GM19043 (cell line): ENCODE measurements around the gene GNA15.
"Not testable (repeated sequence)": the region's sequence is repeated elsewhere in the genome, so short reads cannot be mapped to it uniquely, and the experiment has no call there.

Source experiments
- ATAC-seq: cut with Tn5 transposase; IDR thresholded peaks from one replicate; pipeline ENCODE4 v1.9.1; 2021; ENCODE audit warnings: low read depth; ENCODE audit not compliant: unreplicated experiment

GNA15 gene, protein sequence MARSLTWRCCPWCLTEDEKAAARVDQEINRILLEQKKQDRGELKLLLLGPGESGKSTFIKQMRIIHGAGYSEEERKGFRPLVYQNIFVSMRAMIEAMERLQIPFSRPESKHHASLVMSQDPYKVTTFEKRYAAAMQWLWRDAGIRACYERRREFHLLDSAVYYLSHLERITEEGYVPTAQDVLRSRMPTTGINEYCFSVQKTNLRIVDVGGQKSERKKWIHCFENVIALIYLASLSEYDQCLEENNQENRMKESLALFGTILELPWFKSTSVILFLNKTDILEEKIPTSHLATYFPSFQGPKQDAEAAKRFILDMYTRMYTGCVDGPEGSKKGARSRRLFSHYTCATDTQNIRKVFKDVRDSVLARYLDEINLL

DNA sequence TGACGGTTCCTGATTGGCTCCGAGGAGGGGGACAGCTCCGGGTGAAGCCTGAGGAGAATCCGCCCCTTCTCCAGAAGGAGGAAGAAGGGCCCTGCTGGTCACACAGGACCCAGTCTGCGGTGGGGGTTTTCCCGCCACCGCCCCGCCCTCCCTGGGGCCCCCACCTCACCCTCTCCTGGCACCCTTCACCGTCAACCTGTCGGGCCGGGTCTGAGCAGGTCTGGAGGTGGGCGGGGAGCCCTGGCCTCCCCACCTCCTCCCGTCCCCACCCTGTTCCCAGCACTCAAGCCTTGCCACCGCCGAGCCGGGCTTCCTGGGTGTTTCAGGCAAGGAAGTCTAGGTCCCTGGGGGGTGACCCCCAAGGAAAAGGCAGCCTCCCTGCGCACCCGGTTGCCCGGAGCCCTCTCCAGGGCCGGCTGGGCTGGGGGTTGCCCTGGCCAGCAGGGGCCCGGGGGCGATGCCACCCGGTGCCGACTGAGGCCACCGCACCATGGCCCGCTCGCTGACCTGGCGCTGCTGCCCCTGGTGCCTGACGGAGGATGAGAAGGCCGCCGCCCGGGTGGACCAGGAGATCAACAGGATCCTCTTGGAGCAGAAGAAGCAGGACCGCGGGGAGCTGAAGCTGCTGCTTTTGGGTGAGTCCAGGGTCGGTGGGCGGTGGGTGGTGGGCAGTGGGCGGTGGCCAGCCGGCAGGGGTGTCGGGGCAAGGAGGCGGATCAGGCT is at the start of gene GNA15:
Gene GNA15, plus strand, starts transcription at position 73 of the 723 bp plus-strand sequence. Its CDS starts 418 bp downstream, at position 491.
- no peak for ATAC-seq

DNA sequence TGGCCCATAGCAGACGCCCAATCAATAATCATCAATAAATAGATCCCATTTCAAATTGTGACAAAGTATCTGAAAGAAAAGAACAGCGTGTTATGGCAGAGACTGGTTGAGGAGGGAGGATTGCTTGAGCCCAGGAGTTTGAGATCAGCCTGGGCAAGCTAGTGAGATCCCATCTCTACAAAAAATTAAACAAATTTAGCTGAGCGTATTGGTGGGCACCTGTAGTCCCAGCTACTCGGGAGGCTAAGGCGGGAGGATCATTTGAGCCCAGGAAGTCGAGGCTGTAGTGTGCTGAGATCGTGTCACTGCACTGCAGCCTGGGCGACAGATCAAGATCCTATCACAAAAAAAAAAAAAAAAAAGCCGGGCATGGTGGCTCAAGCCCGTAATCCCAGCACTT is 48.1 kb upstream of the GNA15 start:
- ATAC-seq = no peak

DNA sequence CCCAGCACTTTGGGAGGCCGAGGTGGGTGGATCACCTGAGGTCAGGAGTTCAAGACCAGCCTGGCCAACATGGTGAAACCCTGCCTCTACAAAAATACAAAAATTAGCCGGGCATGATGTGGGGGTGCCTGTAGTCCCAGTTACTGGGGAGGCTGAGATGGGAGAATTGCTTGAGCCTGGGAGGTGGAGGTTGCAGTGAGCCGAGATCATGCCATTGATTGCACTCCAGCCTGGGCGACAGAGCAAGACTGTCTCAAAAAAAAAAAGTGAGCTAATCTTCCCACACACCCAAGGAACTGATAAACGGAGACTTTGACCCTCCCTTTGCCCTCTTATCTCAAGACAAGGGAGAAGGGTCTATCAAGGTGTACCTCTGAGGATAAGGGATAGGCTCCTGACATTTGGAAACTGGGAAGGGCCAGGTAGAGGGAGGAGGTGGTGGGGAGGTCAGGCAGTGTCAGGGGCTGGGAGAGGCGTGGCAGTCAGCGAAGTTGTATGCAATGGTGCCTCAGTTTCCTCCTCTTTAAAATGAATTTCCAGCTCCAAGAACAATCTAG is 46.5 kb upstream of the GNA15 start:
- ATAC-seq = not testable (repeated sequence)

DNA sequence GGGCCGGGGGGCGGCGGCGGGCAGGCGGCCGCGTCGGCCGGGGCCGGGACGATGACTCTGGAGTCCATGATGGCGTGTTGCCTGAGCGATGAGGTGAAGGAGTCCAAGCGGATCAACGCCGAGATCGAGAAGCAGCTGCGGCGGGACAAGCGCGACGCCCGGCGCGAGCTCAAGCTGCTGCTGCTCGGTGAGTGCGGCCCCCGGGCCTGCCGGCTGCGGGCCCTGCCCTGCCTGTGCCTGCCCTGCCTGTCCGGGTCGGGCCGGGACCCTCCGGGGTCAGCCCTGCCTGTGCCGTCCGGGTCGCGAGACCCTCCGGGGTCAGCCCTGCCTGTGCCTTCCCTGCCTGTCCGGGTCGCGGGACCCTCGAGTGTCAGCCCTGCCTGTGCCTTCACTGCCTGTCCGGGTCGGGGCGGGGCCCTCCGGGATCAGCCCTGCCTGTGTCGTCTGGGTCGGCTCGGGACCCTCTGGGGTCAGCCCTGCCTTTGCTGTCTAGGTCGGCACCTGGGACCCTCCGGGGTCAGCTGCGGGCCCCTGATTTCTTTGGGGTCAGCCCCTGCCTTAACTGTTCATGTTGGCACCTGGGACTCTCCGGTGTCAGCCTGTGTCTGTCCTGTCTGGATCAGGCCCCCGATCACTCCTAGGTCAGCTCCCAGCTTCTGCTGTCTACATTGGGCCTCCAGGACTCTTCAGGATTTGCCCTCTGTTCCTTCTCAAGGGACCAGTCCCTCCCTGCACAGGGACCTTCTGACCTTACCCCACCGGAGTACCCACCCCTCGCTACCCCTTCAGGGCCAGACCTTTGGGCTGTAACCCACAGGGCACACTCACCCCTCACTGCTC is 41.0 kb upstream of the GNA15 start:
- ATAC-seq = no peak

DNA sequence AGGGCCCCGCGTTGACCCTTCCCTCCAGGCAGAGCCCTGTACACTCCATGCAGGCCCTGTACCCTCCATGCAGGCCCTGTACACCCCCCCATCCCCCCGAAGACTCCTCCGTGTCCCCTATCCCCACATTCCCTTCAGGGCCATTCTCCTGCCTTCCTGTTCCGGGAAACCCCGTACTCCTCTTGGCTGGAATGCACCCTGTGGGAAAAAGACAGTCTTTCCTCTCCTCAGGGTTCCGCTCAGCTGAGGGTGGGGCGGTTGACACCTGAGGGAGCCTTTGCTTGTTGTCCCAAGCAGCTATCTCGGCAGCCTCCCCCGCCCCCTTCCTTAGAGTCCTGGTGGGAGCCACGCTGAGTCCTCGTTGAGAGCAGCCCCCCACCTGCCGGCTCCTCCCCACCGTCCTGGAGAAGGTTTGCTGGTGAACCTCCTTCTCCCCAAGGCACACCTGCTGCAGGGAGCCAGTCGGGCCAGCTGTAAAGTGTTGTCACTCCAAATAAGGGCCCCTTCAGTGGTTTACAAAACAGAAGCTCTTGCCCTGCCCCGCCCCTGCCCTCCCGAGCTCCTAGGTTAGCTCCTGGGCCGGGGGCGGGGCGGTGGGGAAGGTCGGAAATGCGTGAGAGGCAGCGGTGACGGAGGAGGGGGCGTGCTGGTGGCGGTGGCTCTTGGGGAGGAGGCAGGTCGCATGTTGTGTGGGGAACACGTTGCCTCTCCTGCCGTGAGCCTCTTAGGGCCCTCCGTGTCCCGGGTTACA is 40.2 kb upstream of the GNA15 start:
- no peak for ATAC-seq

DNA sequence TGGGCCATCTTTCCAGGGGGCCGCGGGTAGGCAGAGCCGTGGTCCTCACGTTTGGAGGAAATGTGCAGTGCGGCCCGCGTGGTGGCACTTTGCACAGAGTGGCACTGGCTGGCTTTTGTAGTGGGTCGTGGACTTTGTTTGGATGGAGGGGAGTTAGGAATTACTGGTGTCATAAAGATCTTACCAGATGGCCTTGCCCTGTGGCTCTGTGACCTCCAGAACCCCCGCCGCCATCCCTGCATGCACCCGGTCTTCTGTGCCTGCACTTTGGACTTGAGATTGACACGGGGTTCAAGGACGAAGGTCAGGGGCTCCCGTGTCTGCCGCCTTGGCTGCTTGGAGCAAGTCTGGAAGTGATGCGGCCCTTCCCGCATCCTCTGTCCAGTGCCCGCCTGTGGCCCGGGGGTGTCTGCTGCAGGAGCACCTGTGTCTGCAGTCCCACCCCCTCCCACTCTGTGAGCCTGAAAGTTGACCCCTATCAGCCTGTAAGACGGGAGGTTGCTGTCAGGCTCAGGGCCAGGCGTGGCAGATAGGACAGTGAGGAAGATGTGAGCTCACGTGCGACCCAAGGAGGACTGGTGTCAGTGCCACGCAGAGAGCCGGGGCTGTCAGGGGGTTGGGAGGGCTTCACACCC is 39.4 kb upstream of the GNA15 start:
- ATAC-seq = no peak

DNA sequence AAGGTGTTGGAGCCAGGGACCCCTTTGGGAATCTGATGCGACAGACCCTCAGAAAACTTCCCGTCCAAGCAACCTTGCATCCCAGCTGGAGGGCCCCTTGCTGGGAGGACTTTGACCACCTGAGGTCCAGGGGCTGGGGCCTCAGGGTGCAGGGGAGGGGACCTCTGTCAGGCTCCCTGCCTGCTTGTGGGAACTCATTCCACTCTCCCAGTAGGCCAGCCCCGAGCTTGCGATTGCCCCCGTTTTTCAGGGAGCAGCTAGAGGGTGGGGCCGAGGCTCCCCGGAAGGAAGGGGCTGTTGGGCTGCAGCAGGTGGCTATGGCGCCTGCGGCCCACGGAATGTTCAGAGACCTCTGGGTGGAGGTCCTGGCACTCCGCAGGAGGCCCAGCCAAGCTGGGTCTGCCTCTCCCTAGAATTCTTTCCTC is 38.9 kb upstream of the GNA15 start:
- ATAC-seq = no peak

DNA sequence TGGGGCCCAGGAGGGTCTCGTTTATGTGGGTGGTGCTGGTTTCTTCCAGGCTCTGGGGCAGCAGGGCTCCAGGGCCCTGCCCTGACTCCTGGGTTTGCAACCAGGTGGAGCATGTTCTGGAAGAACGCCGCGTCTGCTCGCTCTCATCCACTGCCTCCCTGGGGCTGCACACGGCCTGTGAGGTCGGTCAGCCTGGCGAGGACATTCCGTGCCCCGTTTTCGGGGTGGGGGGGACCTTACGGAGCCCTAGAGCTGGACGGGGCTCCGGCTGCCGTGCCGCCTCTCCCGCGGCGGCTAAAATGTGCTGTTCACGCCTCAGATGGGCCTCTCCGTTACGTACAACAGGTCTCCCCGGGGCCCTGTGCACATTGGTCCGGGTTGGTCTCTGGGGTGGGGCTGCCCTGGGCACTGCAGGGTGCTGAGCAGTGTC is 38.4 kb upstream of the GNA15 start:
- ATAC-seq = no peak

DNA sequence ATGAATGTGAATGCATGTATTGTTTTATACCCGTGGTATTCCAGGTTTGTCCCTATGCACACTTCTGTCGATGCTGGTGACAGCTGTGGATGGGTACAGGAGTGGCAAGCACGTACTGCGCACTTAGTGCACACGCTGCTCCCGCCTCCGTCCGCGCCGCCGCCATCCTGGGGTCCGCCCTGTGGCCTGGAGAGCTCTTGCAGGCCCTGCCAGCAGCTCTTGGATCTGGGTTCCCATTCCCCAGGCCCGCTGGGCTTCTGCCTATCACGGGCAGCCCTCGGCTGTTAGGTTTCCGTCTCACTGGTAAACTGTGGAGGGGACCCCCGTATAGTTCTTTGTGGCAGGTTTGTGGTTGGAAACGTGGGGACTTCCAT is 37.7 kb upstream of the GNA15 start:
- ATAC-seq = no peak

DNA sequence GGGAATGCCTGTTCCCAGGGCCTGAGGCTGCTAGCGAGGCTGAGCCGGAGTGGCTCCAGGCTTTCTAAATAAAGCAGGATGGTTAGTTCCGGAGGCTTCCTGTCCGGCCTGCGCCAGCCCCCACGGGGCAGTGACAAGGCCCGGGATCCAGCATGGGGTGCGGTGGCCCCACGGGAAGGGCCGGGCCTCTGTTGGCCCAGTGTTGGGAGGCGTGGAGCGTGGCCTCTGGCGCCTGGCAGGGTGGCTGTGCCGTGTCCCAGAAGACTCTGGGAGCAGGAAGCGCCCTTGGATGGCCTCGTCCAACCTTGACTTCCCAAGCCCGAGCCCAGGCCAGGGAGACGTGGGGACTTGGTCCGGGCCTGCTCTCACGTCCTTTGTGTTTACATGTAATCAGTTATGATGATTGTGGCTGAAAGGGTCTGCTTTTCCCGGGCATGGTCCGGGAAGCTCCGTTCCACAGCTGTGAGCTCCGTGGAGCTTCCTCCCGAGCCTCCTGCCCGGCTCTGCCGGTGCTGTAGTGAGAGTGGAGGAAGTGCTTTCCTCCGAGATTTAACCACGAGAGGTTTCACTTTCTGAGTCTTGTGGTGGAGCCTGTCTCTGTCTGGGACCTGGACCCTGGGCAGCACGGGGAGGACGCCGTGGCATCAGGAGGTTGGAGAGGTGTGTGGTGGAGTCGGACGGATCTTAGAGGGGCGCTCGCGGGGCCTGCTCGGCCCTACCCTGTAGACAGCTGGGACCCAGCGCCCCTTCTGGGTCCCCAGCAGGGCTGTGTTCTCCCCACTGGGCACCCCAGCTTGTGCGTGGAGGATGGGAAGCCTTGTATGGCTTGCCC is 37.1 kb upstream of the GNA15 start:
- ATAC-seq = no peak

DNA sequence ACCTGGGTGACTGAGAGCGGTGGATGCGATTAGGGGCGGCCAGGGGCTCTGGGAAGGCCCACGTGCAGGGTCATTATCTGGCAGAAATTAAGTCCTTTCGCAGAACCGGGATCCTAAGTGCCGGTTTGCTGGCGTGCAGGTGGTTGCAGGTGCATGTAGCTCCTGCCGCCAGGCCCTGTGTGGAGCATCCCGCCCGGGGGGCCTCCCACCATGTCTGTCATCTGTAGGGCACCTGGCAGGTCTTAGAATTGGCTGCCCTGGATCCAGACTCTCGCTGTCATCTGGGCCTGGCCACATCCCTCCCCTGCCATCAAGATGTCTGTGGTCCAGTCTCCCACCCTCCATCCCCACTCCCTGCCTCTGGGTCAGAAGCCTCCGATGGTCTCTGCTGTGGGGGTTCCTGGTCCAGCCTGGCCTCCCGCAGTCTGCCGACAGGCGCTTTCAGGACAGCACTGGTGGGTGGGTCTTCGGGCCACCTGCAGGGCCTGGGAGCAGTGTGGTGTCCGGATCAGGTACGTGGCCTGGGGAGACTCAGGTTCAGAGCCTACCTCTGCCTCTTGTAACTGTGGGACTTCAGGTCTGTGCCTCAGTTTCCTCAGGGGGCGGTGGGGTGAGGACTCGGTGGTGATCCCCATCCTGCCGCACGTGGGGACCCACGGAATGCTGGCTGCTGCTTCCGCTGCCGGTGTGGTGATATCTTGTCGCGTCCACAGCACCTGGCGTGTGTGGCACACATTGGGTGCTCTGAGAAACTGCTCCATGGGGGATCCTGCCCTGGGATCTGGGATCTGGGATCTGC is 36.3 kb upstream of the GNA15 start:
- no peak for ATAC-seq

DNA sequence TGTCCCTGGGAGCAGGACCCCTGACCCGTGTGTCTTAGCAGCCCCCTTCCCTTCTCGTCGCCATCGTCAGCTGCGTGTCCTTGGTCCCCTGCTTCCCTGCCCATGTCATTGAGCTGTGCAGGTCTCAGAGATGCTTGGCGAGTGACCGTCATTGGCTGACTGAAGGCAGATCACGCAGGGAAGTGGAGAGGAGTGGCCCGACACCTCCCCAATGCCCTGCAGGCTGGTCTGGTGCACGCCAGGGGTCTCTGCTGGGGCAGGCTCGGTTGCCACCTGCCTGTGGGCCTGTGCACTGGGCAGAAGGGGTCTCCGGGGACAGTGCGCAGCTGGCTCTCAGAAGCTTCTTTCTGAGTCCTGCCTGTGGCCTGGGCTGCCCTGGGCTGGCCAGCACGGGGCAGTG is 35.5 kb upstream of the GNA15 start:
- no peak for ATAC-seq

DNA sequence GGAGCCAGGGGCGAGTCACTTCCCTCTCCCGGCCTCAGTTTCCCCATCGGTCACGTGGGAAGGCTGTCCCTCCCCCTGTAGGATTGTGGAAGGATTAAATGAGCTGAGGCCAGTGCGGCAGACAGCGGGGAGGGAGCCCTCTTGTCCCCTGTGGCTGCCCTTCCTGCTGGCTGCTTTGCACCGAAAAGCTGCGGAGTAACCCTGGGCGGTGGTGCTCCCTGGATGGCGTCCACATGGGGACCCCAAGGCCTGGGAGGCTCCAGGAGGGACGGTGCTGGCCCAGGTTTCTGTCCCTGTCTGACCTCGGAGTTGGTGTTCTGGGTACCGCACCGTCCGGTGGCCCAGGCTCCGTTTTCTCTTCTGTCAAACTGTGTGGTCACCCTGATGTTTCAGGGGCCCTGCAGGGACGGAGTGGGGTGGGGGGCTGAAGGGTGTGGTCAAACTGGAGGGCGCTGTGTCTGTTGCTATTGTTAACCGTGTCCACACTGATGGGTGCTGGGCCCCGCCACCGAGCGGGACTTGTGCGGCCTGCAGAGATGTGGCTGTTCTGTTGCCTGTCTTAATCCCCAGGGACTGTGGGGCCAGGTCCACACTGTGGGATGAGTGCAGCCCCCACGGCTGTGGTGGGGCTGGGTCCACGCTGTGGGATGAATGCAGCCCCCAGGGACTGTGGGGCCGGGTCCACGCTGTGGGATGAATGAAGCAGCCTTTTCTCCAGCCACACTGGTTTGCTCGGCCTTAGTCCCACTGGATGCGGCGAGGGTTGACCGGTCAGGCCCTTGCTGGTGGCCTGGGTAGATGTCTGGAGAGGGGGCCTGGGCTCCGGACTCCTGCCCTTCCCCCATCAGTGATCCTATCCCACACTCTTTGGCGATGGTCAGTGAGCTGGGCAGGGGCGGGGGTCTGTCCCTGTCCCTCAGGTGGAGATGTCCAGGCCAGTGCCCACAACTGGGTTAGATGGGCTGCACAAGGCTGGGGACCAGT is 34.8 kb upstream of the GNA15 start:
- ATAC-seq = no peak

DNA sequence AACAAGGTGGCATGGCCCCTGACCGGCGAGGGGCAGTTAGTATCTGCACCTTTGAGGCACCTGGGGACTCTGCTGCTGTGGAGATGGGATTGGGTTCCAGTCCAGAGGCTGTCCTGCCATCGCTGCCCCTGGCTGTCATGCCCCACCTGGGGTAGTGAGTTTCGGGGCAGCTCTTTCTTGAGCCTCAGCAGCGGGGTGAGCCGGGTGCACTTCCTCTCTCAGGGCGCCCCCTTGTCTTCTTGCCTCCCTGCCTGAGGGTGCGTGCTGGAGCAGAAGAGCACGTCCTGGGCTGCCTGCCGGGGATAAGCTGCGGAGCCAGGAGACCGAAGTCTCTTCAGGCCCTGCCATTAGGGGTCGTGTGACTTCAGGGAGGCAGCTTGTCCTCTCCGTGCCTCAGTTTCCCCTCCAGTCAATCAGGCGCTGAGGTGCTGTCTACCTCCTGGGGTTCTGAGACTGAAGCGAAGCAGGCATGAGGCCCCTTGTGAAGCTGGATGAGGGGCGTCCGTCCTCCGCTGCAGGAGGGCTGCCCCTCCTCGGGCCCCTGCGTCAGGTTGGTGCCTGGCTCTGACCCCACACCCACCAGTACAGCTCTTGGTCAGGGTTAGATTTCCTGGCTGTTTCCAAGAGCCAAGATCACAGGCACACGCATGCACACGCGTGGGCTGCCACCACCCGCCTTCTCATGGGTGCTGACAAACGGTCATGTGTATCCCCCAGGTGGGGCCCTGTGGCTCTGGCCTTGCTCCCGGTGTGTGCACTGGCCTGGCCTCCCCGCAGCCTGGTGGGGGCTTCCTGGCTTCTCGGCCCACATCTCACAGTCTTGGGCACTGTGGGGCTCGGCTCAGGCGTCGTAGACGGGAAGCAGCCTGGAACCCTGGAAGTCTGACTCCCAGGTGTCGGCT is 33.3 kb upstream of the GNA15 start:
- ATAC-seq = no peak

DNA sequence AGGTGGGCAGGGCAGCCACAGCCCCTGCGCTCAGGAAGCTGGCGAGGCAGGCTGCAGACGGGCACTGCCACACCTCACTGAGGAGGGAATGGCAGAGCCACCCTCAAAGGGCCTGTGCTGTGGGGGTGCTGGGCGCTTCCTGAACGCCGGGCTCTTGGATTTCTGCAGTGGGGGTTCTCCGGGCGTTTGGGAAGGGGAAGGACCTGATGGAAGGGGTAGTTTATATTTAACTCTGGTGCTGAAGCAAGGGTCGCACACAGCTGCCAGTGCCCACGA is 31.2 kb upstream of the GNA15 start:
- no peak for ATAC-seq
